Smooth muscle cell (in vitro differentiated cells): ENCODE data around the gene TCOF1. TPM values are rescaled to one million over a fixed set of nuclear protein-coding genes. Genes with fewer than 3 reads are reported as not detected.

Experiments
- DNase-seq: peaks from one replicate; lab custom pipeline; 2025; ENCODE audit not compliant: unreplicated experiment; lab: John Stamatoyannopoulos, UW
- H2AFZ ChIP-seq: fragments of 200-600 bp; sonication (generic); 2 replicates; pipeline ENCODE4 v1.6.0; 2016; ENCODE audit warnings: antibody characterized with exemption, low read depth, mild to moderate bottlenecking
- H3F3A ChIP-seq: fragments of 200-600 bp; sonication (generic); 2 replicates; pipeline ENCODE4 v1.6.0; 2017; ENCODE audit warnings: antibody characterized with exemption, low read depth
- H3K27ac ChIP-seq: fragments of 200-600 bp; sonication (generic); 2 replicates; pipeline ENCODE4 v1.5.1; 2016; ENCODE audit warnings: low read depth, mild to moderate bottlenecking
- H3K27me3 ChIP-seq: fragments of 200-600 bp; sonication (generic); 2 replicates; pipeline ENCODE4 v1.6.1; 2016; ENCODE audit warnings: low read depth, mild to moderate bottlenecking
- H3K36me3 ChIP-seq: fragments of 200-600 bp; sonication (generic); 2 replicates; pipeline ENCODE4 v1.5.1; 2016; ENCODE audit warnings: low read depth
- H3K4me1 ChIP-seq: fragments of 200-600 bp; sonication (generic); 2 replicates; pipeline ENCODE4 v1.5.1; 2016; ENCODE audit warnings: low read depth
- H3K4me2 ChIP-seq: fragments of 200-600 bp; sonication (generic); 2 replicates; pipeline ENCODE4 v1.6.0; 2016; ENCODE audit warnings: mild to moderate bottlenecking
- H3K4me3 ChIP-seq: fragments of 200-600 bp; sonication (generic); 2 replicates; pipeline ENCODE4 v1.5.1; 2016; ENCODE audit warnings: mild to moderate bottlenecking
- H3K79me2 ChIP-seq: fragments of 200-600 bp; sonication (generic); 2 replicates; pipeline ENCODE4 v1.6.0; 2016; ENCODE audit warnings: low read depth, mild to moderate bottlenecking
- H3K9ac ChIP-seq: fragments of 200-600 bp; sonication (generic); 2 replicates; pipeline ENCODE4 v1.6.0; 2016; ENCODE audit warnings: low read depth
- H3K9me3 ChIP-seq: fragments of 200-600 bp; sonication (generic); replicated peaks from 2 replicates; pipeline ENCODE4 v1.5.1; 2016; ENCODE audit warnings: low read depth
- H4K20me1 ChIP-seq: fragments of 200-600 bp; sonication (generic); 2 replicates; pipeline ENCODE4 v1.6.0; 2016; ENCODE audit warnings: low read depth
- CTCF ChIP-seq: fragments of 200-600 bp; sonication (generic); IDR thresholded peaks from 2 replicates; pipeline ENCODE4 v1.5.1; 2017; ENCODE audit warnings: borderline replicate concordance, mild to moderate bottlenecking, antibody characterized with exemption; ENCODE audit not compliant: insufficient read depth, poor library complexity, severe bottlenecking
- WGBS: methylation state at CpG from one replicate; pipeline ENCODE4 v1.1.7; 2016; ENCODE audit warnings: low lambda C conversion rate; 5-methylcytosine and 5-hydroxymethylcytosine counted together
- polyA plus RNA-seq: library from polyadenylated mRNA; unstranded; fragments of >200 nt; fragmentation: Nextera tagmentation; extraction: Ambion mirVana; gene quantifications from 2 replicates; pipeline ENCODE4 v1.2.1, GENCODE V29; 2016
- total RNA-seq: library from RNA; depleted of rRNA; stranded (reverse); fragments of >200 nt; gene quantifications from 2 replicates; pipeline ENCODE4 v1.2.3, GENCODE V29; 2014

TCOF1 gene
- total and polyA plus RNA-seq, 2 experiments from 2014 or later = 16.0 to 25.9 TPM

- Histone ChIP-seq H3K9ac (no peak overlapping the region), H2AFZ (no peak overlapping the region), H3K79me2 (no peaks in the 10 kb centered on the region), H3K4me2 (no peak overlapping the region), H3K36me3 (no peaks in the 10 kb centered on the region), H3K4me1 (no peaks in the 10 kb centered on the region), H3F3A (no peaks in the 10 kb centered on the region), H3K4me3 (no peak overlapping the region), H4K20me1 (no peaks in the 10 kb centered on the region), H3K27me3 (no peaks in the 10 kb centered on the region), H3K9me3 (no peaks in the 10 kb centered on the region), H3K27ac (no peak overlapping the region)
- WGBS = 94% methylated on average over 7 of the region's 7 CpGs
- DNase-seq = no peak
- TF ChIP-seq CTCF = no peak
Observed at GRCh38 chr5:150392680-150393079, 35.2 kb downstream of the TCOF1 start.

- no peak overlapping the region for H3K27ac ChIP-seq
- H3K4me1 ChIP-seq = no peaks in the 10 kb centered on the region
- TF ChIP-seq CTCF = no peak
- no peaks in the 10 kb centered on the region for H3K79me2 ChIP-seq
- no peaks in the 10 kb centered on the region for H3K36me3 ChIP-seq
- H3K9me3 ChIP-seq = no peaks in the 10 kb centered on the region
- H3F3A ChIP-seq = no peaks in the 10 kb centered on the region
- no peak overlapping the region for H3K4me2 ChIP-seq
- H3K4me3 ChIP-seq = no peak overlapping the region
- H3K9ac ChIP-seq = no peak overlapping the region
- no peaks in the 10 kb centered on the region for H4K20me1 ChIP-seq
- no peak for DNase-seq
- WGBS = 67% methylated on average over 3 of the region's 3 CpGs
- H2AFZ ChIP-seq = no peak overlapping the region
- H3K27me3 ChIP-seq = no peaks in the 10 kb centered on the region
Observed at GRCh38 chr5:150393096-150393645, 35.7 kb downstream of the TCOF1 start.

GRCh38 chr5:150394131-150394530, 36.6 kb downstream of the TCOF1 start:
- H3K4me1 ChIP-seq = no peaks in the 10 kb centered on the region
- no peak overlapping the region for H2AFZ ChIP-seq
- H3K9me3 ChIP-seq = no peaks in the 10 kb centered on the region
- H4K20me1 ChIP-seq = no peaks in the 10 kb centered on the region
- no peak overlapping the region for H3K4me2 ChIP-seq
- TF ChIP-seq CTCF = no peak
- H3K36me3 ChIP-seq = no peaks in the 10 kb centered on the region
- no peak overlapping the region for H3K4me3 ChIP-seq
- no peaks in the 10 kb centered on the region for H3K79me2 ChIP-seq
- DNase-seq = no peak
- H3F3A ChIP-seq = no peaks in the 10 kb centered on the region
- H3K9ac ChIP-seq = no peak overlapping the region
- 59% methylated on average over 3 of the region's 3 CpGs for WGBS
- no peak overlapping the region for H3K27ac ChIP-seq
- no peaks in the 10 kb centered on the region for H3K27me3 ChIP-seq

- Histone ChIP-seq H3K79me2 (no peaks in the 10 kb centered on the region), H3K27me3 (no peaks in the 10 kb centered on the region), H2AFZ (no peak overlapping the region), H3K27ac (no peak overlapping the region), H3K9ac (no peak overlapping the region), H3K9me3 (no peaks in the 10 kb centered on the region), H3K4me1 (no peaks in the 10 kb centered on the region), H3K4me2 (no peak overlapping the region), H4K20me1 (no peaks in the 10 kb centered on the region), H3F3A (no peaks in the 10 kb centered on the region), H3K36me3 (no peaks in the 10 kb centered on the region), H3K4me3 (no peak overlapping the region)
- no peak for DNase-seq
- WGBS = 91% methylated on average over 13 of the region's 13 CpGs
- TF ChIP-seq CTCF = no peak
Observed at GRCh38 chr5:150394912-150395687, 37.6 kb downstream of the TCOF1 start.
